Left ventricle myocardium inferior (tissue), 1 donor: Measurements from ENCODE around the gene AGBL4. TPM values are rescaled to one million over a fixed set of nuclear protein-coding genes. Genes with fewer than 3 reads are reported as not detected.

Experiments used
- DNase-seq: peaks from one replicate; pipeline ENCODE4 v3.0.0-alpha.2; 2020
- H3K27ac ChIP-seq: fragments of 200-600 bp; replicated peaks from 2 replicates; pipeline ENCODE4 v1.8.0; 2021
- H3K27me3 ChIP-seq: fragments of 200-600 bp; 2 replicates; pipeline ENCODE4 v1.8.0; 2021; ENCODE audit warnings: low read depth
- H3K36me3 ChIP-seq: fragments of 200-600 bp; 2 replicates; pipeline ENCODE4 v1.8.0; 2021
- H3K4me1 ChIP-seq: fragments of 200-600 bp; 2 replicates; pipeline ENCODE4 v1.8.0; 2021
- H3K4me3 ChIP-seq: fragments of 200-600 bp; 2 replicates; pipeline ENCODE4 v1.8.0; 2021; ENCODE audit warnings: mild to moderate bottlenecking, moderate library complexity
- H3K9me3 ChIP-seq: fragments of 200-600 bp; replicated peaks from 2 replicates; pipeline ENCODE4 v1.8.0; 2021
- intact Hi-C: fragments of 100-400 bp; cut with micrococcal nuclease; formaldehyde crosslinking; loops from one replicate; pipeline ENCODE4 v1.11.0; 2022
- total RNA-seq: library from RNA; stranded (reverse); fragmentation: NEBNext Ultra II Directional; extraction: Animal tissue kit (Norgen Biotek cat#: 25700); gene quantifications from one replicate; pipeline ENCODE4 v1.2.1, GENCODE V29; 2021
- TF ChIP-seq, protein P1 (sequence below): fragments of 200-600 bp; IDR thresholded peaks from 2 replicates; pipeline ENCODE4 v1.8.0; 2021; ENCODE audit warnings: antibody characterized with exemption, mild to moderate bottlenecking, borderline replicate concordance
- donor health status: DM: no; HTN: yes; CAD: no; lungs with severe emphysema.

AGBL4 gene
- total RNA-seq, 1 donor from 2014 or later: 0.38 TPM

DNA sequence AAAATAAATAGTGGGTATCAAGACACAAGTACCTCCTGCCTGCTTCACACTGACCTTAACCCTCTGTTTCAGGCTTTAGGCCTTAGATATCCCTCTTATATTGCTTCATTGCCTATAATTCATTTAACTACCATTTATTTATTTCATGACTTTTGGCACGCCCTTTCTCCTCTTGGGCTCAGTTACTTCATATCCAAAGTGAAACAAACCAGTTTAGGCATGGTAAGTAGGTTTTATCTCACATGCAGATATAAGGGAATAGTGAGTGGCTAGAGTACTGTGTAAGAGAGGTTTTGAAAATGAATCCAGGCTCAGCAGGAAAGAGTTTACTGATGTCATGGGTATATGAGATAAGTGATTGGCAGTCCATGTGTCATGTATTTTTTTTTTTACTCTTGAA, 1177.3 kb downstream of the AGBL4 start:
- H3K36me3 ChIP-seq: no peaks in the 10 kb centered on the region
- no peaks in the 10 kb centered on the region for H3K9me3 ChIP-seq
- intact Hi-C loops: no loop called here
- H3K4me3 ChIP-seq: no peak overlapping the region
- H3K27me3 ChIP-seq: no peaks in the 10 kb centered on the region
- DNase-seq: no peak
- H3K27ac ChIP-seq: no peak overlapping the region
- no peaks in the 10 kb centered on the region for H3K4me1 ChIP-seq
- TF ChIP-seq, protein P1, sequence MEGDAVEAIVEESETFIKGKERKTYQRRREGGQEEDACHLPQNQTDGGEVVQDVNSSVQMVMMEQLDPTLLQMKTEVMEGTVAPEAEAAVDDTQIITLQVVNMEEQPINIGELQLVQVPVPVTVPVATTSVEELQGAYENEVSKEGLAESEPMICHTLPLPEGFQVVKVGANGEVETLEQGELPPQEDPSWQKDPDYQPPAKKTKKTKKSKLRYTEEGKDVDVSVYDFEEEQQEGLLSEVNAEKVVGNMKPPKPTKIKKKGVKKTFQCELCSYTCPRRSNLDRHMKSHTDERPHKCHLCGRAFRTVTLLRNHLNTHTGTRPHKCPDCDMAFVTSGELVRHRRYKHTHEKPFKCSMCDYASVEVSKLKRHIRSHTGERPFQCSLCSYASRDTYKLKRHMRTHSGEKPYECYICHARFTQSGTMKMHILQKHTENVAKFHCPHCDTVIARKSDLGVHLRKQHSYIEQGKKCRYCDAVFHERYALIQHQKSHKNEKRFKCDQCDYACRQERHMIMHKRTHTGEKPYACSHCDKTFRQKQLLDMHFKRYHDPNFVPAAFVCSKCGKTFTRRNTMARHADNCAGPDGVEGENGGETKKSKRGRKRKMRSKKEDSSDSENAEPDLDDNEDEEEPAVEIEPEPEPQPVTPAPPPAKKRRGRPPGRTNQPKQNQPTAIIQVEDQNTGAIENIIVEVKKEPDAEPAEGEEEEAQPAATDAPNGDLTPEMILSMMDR: no peak

DNA sequence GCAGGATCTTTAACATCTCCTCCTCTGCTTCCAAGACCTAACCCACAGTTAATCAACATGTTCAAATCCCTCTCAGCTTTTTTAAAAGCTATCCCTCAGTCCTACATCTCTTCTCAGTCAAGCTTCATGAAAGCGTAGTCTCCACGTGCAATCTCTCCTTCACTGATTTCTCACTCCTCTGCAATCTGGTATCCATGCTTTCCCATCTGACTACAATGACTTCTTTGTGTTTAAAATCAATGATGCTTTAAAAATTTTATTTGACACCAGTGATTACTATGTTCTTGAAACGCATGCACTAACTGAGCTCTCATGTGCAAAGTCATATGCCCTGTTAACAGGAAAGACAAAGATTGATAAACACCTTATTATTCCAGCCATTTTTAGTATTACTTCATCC, 1179.6 kb downstream of the AGBL4 start:
- Histone ChIP-seq H3K4me3 (no peak overlapping the region), H3K27me3 (no peaks in the 10 kb centered on the region), H3K4me1 (no peaks in the 10 kb centered on the region), H3K27ac (no peak overlapping the region), H3K36me3 (no peaks in the 10 kb centered on the region), H3K9me3 (no peaks in the 10 kb centered on the region)
- TF ChIP-seq, protein P1: no peak
- DNase-seq: no peak
- intact Hi-C loops: no loop called here

DNA sequence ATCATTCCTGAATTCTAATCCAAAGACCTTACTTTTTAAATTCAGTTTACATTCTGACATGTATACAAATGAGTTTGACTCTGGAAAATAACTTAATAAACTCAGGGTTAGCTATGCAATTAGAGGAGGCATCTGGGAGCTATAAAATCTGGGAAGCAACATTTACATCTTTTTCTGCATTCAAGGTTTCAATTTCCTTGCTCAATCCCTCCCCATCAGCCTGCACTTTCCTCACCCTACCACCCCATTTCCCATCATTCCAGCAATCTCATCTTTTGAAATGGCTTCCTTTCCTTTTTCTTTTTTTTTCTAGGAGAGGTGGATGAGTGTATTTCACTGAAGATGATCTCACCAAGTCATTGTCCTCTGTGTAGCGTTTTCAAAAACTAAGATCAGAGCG, 1181.8 kb downstream of the AGBL4 start:
- intact Hi-C loops: no loop called here
- peaks cover 9% of the 10 kb centered on the region for H3K27me3 ChIP-seq
- no peaks in the 10 kb centered on the region for H3K36me3 ChIP-seq
- H3K27ac ChIP-seq: no peak overlapping the region
- H3K9me3 ChIP-seq: no peaks in the 10 kb centered on the region
- H3K4me3 ChIP-seq: no peak overlapping the region
- H3K4me1 ChIP-seq: no peaks in the 10 kb centered on the region
- no peak for DNase-seq
- TF ChIP-seq, protein P1: no peak

DNA sequence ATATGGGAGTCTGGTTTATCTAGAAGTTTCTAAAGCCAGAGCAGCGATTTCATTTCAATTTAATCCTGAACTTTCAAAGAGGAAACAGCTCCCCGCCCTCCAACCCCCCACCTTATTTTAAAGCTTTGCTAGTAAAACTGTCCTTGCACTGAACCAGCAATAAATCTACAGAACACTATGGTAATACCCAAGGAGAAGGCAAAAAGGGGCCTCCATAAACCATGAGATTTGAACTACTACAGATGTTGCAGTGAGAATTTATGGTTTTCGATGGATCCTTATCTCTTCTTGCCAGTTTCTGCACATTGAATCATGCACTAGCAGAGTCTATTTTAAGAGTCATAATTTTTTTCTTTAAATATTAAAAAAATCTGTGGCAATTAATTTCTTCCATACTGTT, 1182.3 kb downstream of the AGBL4 start:
- no peaks in the 10 kb centered on the region for H3K36me3 ChIP-seq
- intact Hi-C loops: no loop called here
- TF ChIP-seq, protein P1: no peak
- DNase-seq: no peak
- no peaks in the 10 kb centered on the region for H3K4me1 ChIP-seq
- no peaks in the 10 kb centered on the region for H3K9me3 ChIP-seq
- H3K27ac ChIP-seq: no peak overlapping the region
- H3K4me3 ChIP-seq: no peak overlapping the region
- H3K27me3 ChIP-seq: peaks cover 9% of the 10 kb centered on the region

DNA sequence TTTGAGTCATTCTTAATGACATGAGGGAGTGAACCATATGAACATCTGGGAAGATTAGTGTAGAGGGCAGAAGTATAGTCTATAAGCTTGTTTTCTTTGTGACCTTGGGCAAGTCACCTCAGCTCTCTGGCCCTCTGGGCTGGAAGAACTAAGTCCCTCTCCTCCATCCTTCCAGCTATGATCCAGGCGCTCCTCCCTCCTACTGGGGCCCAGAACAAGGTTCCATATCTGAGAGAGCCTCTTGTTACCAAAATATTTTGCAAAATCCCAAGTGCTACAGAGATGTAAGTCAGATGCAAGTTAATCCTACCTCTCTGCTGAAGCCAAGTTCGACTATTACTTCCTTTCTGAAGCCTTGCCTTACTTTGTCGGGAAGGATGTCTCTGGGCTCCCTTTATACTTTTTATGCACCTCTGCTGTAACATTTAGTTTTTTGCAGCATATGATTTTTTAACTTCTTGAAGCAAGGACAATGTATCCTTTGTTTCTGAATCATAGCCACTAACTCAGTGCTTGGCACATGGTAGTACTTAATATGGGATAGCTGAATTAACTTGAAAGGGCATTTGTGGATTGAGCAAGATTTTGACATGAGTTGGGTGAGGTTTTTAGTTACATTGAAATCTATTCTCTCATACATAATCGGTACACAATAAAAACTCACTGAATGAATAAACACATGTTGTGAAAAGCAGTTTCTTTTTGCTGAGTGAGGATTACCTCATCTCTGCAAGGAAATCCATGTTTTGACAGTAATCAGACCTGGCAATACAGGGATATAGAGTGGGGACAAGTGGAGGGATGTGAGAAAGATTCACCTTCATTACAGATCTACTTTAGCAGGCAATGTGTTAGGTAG, 1192.4 kb downstream of the AGBL4 start:
- Histone ChIP-seq H3K9me3 (no peaks in the 10 kb centered on the region), H3K27me3 (peaks cover 23% of the 10 kb centered on the region), H3K4me1 (no peaks in the 10 kb centered on the region), H3K4me3 (no peak overlapping the region), H3K36me3 (no peaks in the 10 kb centered on the region), H3K27ac (no peak overlapping the region)
- no peak for DNase-seq
- intact Hi-C loops: no loop called here
- TF ChIP-seq, protein P1: no peak
